ENCODE results near the gene MYRIP.

GRCh38 chr3:39809181-39809994 is at the start of gene MYRIP:
- TF ChIP-seq TCF7 (CRISPR knock-in tag; IDR thresholded peaks at IDR 0.05; ENCODE audit: low read depth) (no peak), CTCF (IDR thresholded peaks at IDR 0.05) (no peak), MAX (CRISPR knock-in tag; IDR thresholded peaks at IDR 0.05) (no peak; the same call in 1 of the 2 replicates), ATF2 (CRISPR knock-in tag; IDR thresholded peaks at IDR 0.05; ENCODE audit: borderline replicate concordance, low read depth) (no peak)
